ENCODE data around the gene HMOX2.
A peak's percentile ranks its signal among the peaks of the same experiment; 100 is the strongest.

Gene HMOX2

DNA sequence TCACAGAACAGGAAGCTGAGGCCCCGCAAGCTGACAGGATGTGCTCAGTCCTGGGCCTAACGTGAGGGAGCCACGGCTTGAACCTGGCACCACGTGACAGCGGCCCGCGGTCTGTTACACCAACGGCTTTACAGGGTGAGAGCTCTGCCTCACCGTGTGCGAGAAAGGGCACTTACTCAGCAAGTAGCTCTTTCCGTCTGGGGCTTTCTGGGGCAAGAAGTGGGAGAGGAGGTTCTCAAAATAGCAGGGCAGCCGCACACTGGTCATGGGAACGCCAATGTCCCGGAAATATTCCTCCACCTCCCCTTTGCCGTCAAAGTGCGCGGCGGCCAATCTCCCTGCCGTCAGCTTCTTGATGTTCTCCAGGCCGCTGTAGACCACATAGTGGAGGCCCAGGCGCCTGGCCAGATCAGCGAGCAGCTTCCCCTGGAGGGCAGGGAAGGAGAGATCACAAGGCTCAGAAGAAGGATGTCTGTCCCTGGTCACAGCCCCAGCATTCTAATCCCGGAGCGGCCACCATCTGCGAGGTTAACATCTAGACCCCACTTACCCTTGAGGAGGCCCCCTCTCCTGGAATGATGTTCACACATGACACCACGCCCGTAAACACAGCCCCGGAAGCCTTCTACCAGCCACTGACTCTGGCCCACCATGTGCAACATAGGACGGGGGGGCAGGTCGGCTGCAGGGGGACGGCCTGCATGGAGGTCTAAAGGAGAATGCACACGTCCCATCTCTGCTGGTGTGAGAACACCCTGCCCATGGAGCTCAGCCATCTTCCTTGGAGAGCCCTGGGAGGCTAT lies 10.0 kb upstream of the HMOX2 start:
- DNase-seq = no peak

- DNase-seq = no peak
Observed at GRCh38 chr16:4467916-4468315, 8.3 kb upstream of the HMOX2 start.

DNA sequence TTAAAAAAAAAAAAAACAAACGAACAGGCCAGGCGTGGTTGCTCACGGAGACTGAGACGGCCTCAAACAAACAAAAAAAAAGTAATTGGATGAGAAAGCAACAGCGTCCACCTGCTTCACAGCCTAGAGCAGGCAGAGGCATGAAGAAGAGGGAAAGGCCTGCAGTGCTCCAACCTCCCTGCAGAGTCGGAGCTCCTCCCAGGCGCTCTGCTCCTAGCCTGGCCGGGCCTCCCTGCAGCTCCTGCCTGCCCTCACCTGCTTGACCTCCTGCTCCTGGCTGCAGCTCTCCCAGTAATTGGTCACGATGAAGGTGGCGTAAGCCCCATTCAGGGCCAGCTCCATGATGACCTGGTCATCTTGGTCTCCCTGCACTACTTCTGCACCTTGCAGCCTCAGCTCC lies 7.2 kb upstream of the HMOX2 start:
- no peak for DNase-seq

- DNase-seq = no peak
Observed at GRCh38 chr16:4471869-4472268, 4.3 kb upstream of the HMOX2 start.

DNA sequence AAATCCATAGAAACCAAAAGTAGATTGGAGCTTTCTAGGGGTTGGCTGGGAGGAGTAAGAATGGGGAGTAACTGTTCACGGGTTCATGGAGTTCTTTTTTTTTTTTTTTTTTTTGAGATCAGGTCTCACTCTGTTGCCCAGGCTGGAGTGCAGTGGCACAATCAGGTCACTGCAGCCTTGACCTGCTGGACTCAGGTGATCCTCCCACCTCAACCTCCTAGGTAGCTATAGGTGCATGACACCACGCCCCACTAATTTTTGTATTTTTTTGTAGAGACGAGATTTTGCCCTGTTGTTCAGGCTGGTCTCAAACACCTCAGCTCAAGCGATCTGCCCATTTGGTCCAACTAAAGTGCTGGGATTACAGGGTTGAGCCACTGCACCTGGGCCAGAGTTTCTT lies 3.3 kb upstream of the HMOX2 start:
- DNase-seq = no peak

- DNase-seq = peak; percentile 92
Observed at GRCh38 chr16:4474192-4474961, 1.8 kb upstream of the HMOX2 start, which contains the start of gene NMRAL1. NMRAL1 (minus strand) TSS chr16:4474625; CDS start chr16:4474132, 493 bp downstream.

GRCh38 chr16:4477966-4478365 lies 1.8 kb downstream of the HMOX2 start:
- DNase-seq = peak; percentile 33

- DNase-seq = no peak
Observed at GRCh38 chr16:4481526-4481925, 5.3 kb downstream of the HMOX2 start.

DNA sequence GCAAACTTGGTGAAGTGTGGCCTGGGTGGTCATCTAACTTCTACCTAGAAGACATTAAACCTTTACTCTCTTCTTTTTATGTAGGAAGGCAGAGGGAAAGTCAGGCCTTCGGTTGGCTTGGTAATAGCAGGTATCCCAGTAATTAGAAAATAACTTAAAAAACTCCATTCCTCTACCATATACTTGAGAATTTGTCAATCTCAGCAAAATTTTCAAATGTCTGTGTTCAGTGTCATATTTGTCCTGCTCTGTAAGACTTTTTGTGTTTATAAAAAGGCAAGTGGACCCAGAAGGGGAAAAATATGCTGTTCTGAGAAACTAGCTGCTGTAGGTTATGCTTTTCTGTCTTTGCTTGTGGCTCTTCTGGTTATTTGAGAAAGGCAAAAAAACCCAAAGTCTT lies 5.8 kb downstream of the HMOX2 start:
- DNase-seq = no peak

- no peak for DNase-seq
Observed at GRCh38 chr16:4486126-4486893, 10.1 kb downstream of the HMOX2 start.

GRCh38 chr16:4487955-4488498 lies 11.8 kb downstream of the HMOX2 start:
- DNase-seq = peak; percentile 87

DNA sequence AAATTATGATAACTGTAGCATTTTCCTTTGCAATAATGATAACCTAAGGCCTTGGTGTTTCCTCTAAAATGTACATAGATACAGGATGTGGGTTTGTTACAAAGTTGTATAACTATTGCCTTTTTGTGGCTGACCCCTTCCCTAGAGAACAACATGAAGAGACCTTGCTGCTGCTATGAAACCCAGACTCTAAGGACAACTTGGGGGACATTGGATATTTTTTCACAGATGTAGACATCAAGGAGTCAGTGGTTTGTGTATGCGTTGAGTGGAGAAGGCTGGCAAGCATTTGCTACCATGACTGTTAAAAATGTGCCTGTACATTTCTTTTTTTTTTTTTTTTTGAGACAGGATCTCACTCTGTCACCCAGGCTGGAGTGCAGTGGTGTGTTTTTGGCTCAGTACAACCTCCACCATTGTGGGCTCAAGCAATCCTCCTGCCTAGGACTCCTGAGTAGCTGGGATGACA lies 12.3 kb downstream of the HMOX2 start:
- DNase-seq = no peak

GRCh38 chr16:4489030-4489429 lies 12.8 kb downstream of the HMOX2 start:
- peak; percentile 91 for DNase-seq

DNA sequence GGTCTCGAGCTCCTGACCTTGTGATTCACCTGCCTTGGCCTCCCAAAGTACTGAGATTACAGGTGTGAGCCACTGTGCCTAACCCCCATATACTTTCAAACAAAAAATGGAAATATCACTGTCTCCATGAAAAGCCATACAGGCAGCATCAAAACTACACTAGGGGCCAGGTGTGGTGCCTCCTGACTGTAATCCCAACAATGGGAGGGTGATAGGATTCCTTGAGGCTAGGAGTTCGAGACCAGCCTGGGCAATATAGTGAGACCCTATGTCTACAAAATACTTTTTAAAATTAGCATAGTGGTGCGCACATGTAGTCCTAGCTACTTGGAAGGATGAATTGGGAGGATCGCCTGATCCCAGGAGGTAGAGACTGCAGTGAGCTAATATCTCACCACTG lies 15.7 kb downstream of the HMOX2 start:
- DNase-seq = no peak

DNA sequence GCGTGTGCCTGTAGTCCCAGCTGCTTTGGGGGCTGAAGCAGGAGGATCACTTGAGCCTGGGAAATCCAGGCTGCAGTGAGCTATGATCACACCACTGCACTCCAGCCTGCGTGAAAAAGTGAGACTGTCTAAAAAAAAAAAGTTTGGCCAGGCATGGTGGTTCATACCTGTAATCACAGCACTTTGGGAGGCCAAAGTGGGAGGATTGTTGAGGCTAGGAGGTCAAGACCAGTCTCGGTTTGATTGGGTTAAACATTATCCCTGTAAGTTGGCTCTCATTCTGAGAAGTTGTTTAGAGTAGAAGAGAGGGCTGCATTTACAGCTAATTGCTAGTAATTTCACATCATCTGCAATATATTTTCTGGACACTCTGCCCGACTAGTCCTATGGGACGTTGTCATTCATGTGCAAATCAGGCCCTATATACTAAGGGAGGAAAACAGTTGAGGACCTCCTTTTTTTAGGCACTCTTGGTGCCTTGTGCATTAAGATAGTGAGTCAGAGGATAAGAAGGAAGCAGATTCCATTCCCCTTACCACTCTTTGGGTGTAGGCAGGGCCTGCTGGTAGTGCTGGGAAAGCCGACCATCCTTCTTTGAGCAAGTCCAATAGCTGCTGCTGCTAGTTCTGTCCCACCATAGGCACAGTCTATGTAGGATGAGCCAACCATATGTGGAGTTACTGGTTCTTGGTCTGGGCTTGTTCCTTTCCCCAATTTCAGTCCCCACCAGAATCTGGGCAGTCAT lies 18.7 kb downstream of the HMOX2 start:
- peak; percentile 82 for DNase-seq

GRCh38 chr16:4495766-4496165 lies 19.6 kb downstream of the HMOX2 start:
- DNase-seq = no peak

- DNase-seq = peak; percentile 48
Observed at GRCh38 chr16:4496305-4496704, 20.1 kb downstream of the HMOX2 start.

- DNase-seq = no peak
Observed at GRCh38 chr16:4498546-4499195, 22.5 kb downstream of the HMOX2 start.

GRCh38 chr16:4499196-4499555 lies 23.0 kb downstream of the HMOX2 start:
- no peak for DNase-seq

DNA sequence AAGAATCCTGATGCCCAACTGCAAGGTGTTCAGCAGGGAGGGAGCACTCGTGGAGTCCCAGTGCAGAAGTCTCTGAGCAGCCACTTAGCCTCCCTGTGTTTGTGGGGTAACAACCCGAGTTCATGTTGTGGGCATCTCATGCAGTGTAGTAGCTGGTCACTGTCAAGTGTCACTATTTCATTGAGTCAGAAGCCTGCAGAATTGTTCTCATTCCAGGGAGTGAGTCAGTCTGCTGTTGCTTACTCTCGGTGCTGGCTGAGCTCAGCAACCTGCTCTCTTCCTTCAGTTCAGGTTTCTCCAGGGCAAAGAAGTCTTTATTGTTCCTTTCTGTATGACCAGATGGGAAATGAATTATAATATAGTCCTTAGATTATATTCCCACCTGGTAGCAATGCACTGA lies 24.1 kb downstream of the HMOX2 start:
- peak; percentile 76 for DNase-seq

DNA sequence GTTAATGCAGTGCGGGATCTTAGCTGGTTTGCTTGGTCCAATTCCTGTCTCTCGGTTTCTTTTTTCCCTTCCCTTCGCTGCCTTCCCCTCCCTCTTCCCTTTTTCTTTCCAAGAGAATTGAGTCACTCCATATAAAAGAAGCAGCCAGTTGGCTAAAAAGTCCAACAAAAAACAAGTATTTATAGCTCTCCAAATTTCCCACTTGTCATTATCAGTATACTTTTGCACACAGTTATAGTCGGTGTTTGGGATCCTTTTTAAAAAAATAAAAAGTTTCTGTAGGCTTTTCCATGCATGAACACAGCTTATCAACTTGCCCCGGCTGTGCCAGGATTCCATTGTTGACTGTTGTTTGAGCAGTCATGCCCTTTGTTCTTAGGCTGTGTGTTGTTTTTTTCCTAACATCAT lies 24.9 kb downstream of the HMOX2 start:
- DNase-seq = no peak

Data from fibroblast of upper back skin (primary cell).